ENCODE measurements around the gene ITFG2. TPM values are rescaled to one million over a fixed set of nuclear protein-coding genes. Genes with fewer than 3 reads are reported as not detected.
A peak's percentile ranks its signal among the peaks of the same experiment; 100 is the strongest.

ITFG2 gene
- total RNA-seq, 2 experiments from 2014 or later: 25.4 to 25.8 TPM

- H3K27me3 Mint-ChIP-seq: no peaks in the 10 kb centered on the region
- peaks cover 3% of the 10 kb centered on the region for H3K4me1 Mint-ChIP-seq (ENCODE audit: low read depth)
- ChIA-PET CTCF (interaction anchor here (0.9 to 1.0 kb wide), 2 partner anchors 9 to 57 kb away, joined by 3 read pairs; no protein-coding TSS in a partner anchor), POLR2A (interaction anchor here (0.7 to 2.4 kb wide), 2 partner anchors 10 to 45 kb away, joined by 3 to 16 read pairs; partner anchors contain the start of gene FKBP4)
- intact Hi-C loops (cut with micrococcal nuclease): no loop called here
- H3K4me3 Mint-ChIP-seq: no peak overlapping the region
- no peaks in the 10 kb centered on the region for H3K9me3 Mint-ChIP-seq
- TF ChIP-seq CTCF (IDR thresholded peaks at IDR 0.05): no peak
- peaks cover 52% of the 10 kb centered on the region for H3K36me3 Mint-ChIP-seq (ENCODE audit: low read depth)
- H3K27ac Mint-ChIP-seq: peak overlapping the region; percentile 55
- DNase-seq (no peak), ATAC-seq (no peak)
These were observed 7.3 kb upstream of the ITFG2 start for GRCh38 chr12:2805143-2805520.

- intact Hi-C loops (cut with micrococcal nuclease): no loop called here
- ATAC-seq (no peak), DNase-seq (no peak)
- no peak overlapping the region for H3K27ac Mint-ChIP-seq
- ChIA-PET CTCF (no interaction called here), POLR2A (no interaction called here)
- H3K36me3 Mint-ChIP-seq (ENCODE audit: low read depth): peaks cover 40% of the 10 kb centered on the region
- no peak for TF ChIP-seq CTCF (IDR thresholded peaks at IDR 0.05)
- no peaks in the 10 kb centered on the region for H3K27me3 Mint-ChIP-seq
- no peaks in the 10 kb centered on the region for H3K9me3 Mint-ChIP-seq
- no peak overlapping the region for H3K4me3 Mint-ChIP-seq
- peaks cover 3% of the 10 kb centered on the region for H3K4me1 Mint-ChIP-seq (ENCODE audit: low read depth)
These were observed 5.8 kb upstream of the ITFG2 start for GRCh38 chr12:2806700-2807099.

- ATAC-seq (no peak), DNase-seq (no peak)
- TF ChIP-seq CTCF (IDR thresholded peaks at IDR 0.05): no peak
- Mint-ChIP-seq H3K4me3 (peak overlapping the region; percentile 93), H3K36me3 (ENCODE audit: low read depth) (peaks cover 26% of the 10 kb centered on the region), H3K27me3 (no peaks in the 10 kb centered on the region), H3K27ac (peak overlapping the region; percentile 98), H3K4me1 (ENCODE audit: low read depth) (peaks cover 28% of the 10 kb centered on the region), H3K9me3 (peaks cover 1% of the 10 kb centered on the region)
- CTCF ChIA-PET: no interaction called here
- POLR2A ChIA-PET: interaction anchor here (0.6 to 4.9 kb wide), 3 partner anchors 11 to 897 kb away, joined by 3 to 27 read pairs (median 3); partner anchors contain the start of gene FKBP4
- intact Hi-C loops (cut with micrococcal nuclease): no loop called here
These were observed 667 bp upstream of the ITFG2 start for GRCh38 chr12:2811801-2812200.

- Mint-ChIP-seq H3K27me3 (no peaks in the 10 kb centered on the region), H3K4me1 (ENCODE audit: low read depth) (peaks cover 34% of the 10 kb centered on the region), H3K27ac (peak overlapping the region; percentile 98), H3K36me3 (ENCODE audit: low read depth) (peaks cover 33% of the 10 kb centered on the region), H3K4me3 (peak overlapping the region; percentile 93), H3K9me3 (peaks cover 1% of the 10 kb centered on the region)
- peak; percentile 37 for ATAC-seq
- intact Hi-C loops (cut with micrococcal nuclease): no loop called here
- peak; percentile 79 for DNase-seq
- ChIA-PET POLR2A (interaction anchor here (0.6 to 4.9 kb wide), 6 partner anchors 18 to 122 kb away, joined by 3 to 27 read pairs (median 3); partner anchors contain the start of genes FKBP4, FOXM1 and RHNO1), CTCF (interaction anchor here (1.1 to 3.3 kb wide), 5 partner anchors 13 to 131 kb away, joined by 3 to 21 read pairs (median 10); partner anchors contain the start of gene FKBP4)
- peak; percentile 71 for TF ChIP-seq CTCF (IDR thresholded peaks at IDR 0.05)
These were observed 1.0 kb downstream of the ITFG2 start for GRCh38 chr12:2813214-2814185.

GRCh38 chr12:2819810-2820209, 7.3 kb downstream of the ITFG2 start:
- CTCF ChIA-PET: interaction anchor here (1.3 kb wide), 1 partner anchor 34 kb away, joined by 6 read pairs; no protein-coding TSS in a partner anchor
- POLR2A ChIA-PET: interaction anchor here (0.7 kb wide), 1 partner anchor 538 kb away, joined by 3 read pairs; no protein-coding TSS in a partner anchor
- Mint-ChIP-seq H3K27me3 (no peaks in the 10 kb centered on the region), H3K36me3 (ENCODE audit: low read depth) (peaks cover 57% of the 10 kb centered on the region), H3K4me3 (no peak overlapping the region), H3K9me3 (peaks cover 1% of the 10 kb centered on the region), H3K27ac (no peak overlapping the region), H3K4me1 (ENCODE audit: low read depth) (peaks cover 18% of the 10 kb centered on the region)
- intact Hi-C loops (cut with micrococcal nuclease): no loop called here
- ATAC-seq: no peak
- TF ChIP-seq CTCF (IDR thresholded peaks at IDR 0.05): no peak
- DNase-seq: no peak
